ENCODE data around the gene MAP3K7CL.
"Not testable (repeated sequence)": the region's sequence is repeated elsewhere in the genome, so short reads cannot be mapped to it uniquely, and the experiment has no call there.

Gene MAP3K7CL

DNA sequence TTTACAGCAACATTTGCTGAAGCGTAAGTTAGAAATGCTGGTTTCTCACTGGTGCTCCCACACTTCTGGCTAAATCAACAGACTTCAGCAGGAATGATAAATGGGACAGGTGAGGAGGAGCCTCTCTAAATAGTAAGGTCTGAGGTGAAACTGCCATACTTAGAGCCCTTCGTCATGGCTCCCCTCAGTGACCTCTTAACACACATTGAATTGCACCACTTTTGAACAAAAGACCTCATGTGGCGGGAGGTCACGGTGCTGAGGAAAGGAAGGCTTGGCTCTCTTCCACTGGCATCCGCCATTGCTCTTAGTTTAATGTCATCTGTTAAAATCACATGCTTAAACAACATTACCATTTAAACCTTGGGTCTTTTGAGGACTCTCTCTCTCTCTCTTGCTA lies 3.4 kb downstream of the MAP3K7CL start:
- peak; percentile 18 for DNase-seq

- DNase-seq: no peak
Measured at GRCh38 chr21:29135481-29135880, 5.0 kb downstream of the MAP3K7CL start.

DNA sequence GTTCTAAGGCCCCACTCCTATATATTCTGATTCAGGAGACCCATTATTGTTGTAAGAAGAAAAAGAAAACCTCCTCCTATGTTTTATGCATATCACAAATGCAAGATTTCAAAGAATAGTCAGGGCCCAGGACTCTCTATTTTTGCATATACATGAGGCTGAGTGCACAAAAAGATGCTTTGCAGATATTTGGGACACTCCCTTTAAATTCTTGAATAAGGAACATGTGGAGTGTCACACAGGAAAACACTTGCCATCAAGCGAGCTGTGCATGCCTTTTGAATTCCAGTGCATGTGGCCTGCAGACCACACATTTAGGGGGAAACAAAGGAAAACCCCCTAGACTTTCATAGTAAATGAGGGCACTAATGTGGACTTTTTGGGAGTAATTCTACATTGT lies 5.6 kb downstream of the MAP3K7CL start:
- no peak for DNase-seq

GRCh38 chr21:29144736-29145353 lies 14.4 kb downstream of the MAP3K7CL start:
- no peak for DNase-seq

- DNase-seq: peak; percentile 90
Measured at GRCh38 chr21:29145354-29145782, 14.9 kb downstream of the MAP3K7CL start.

DNA sequence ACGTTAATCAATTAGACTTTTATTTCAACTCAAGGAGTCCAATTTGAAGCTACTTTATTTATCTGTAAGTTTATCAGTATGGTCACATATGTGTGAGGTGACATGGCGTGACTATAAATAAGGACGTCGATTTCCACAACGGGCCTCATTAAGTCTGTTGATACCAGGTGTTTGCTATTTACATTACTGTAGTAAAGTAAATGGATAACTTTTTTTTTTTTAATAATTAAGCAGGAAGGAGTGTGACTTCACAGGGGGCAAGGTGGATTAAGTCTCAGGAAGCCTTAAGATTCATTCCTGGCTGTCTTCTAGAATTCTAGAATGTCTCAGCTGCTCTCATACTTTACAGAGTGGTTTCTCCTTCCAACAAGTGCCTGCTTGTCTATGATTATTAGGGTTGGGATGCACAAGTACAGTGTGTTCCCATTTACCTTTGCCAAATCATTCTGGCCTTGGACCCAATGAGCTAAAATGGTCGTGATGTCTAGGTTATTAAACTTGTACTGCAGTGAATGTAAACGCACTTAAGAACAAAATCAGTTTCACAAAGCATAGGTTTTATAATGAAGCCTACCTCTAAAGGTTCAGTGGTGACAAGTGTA lies 15.5 kb downstream of the MAP3K7CL start:
- no peak for DNase-seq

GRCh38 chr21:29146726-29147125 lies 16.3 kb downstream of the MAP3K7CL start:
- DNase-seq: no peak

DNA sequence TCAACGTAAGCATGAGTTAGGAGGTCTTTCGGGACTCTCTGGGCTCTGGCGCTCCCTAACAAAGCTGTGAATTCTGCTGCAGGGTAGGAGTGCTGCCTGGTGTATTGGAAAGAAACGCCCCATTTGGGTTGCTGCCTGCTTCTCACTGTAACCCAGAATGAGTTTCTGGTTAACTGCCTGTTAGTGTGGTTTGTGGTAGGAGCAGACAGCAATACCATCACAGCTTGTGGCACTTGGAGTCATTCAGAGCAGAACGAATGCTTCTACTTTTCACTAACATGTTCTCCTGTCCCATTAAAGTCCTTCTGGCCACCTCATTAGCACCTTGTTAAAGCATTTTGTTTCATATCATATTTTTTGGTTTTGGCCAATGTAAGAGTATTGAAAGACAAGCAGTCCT lies 18.1 kb downstream of the MAP3K7CL start:
- DNase-seq: no peak

GRCh38 chr21:29149808-29150425 lies 19.5 kb downstream of the MAP3K7CL start:
- DNase-seq: no peak

- DNase-seq: peak; percentile 40
Measured at GRCh38 chr21:29151931-29152330, 21.5 kb downstream of the MAP3K7CL start.

GRCh38 chr21:29152916-29153315 lies 22.5 kb downstream of the MAP3K7CL start:
- no peak for DNase-seq

- DNase-seq: no peak
Measured at GRCh38 chr21:29154270-29154669, 23.8 kb downstream of the MAP3K7CL start.

DNA sequence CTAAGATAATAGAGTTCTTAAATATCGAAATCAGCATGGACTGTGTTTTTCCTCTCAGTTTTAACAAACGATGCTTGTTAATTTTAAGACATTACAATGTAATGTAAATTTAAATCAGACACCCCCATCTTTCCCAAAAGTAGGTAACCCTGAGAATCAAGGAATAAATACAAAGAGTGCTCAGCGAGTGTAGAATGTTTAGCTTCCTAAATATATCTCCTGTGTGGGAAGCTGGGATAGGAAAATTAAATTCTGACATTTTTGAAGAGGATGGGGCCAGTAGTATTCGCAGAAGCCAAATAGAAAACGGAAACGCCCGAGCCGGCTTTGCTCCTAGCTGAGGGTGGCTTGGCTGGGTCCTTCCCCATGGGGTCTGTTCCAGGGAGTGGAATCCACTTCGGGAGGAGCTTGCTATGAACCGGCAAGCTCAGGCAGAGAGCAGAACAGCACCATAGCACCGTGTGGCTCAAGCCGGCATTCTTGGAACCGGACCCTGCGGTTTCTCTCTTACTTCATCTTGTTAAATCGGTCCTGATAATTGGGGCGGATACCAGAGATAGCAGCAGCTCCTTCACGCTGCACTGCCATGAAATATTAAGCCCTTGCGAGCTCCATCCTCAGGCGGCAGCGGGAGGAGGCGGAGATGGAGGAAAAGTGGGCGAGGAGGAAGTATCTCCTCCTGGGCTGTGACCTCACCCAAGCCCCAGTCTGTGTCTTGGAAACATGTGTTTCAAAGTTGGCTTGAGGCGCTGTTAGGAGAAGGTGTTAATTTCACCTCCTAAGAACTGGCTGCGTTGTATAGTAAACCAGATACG lies 24.9 kb downstream of the MAP3K7CL start:
- DNase-seq: peak; percentile 91

DNA sequence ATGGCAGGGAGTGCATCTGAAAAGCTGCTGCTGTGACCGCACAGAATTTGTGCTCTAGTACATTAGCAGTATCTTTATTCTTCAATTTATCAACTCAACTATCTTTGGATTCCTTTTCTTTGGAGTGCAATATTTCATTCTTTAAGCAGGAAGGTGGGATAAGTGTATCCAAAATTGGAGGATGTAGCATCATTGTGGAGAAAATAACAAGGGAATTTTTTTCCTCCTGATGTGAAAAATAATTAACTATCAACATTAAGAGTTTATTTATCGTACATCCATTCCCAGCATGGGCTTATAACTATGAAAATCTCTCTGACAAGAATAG lies 25.5 kb downstream of the MAP3K7CL start:
- DNase-seq: no peak

GRCh38 chr21:29157080-29157479 lies 26.6 kb downstream of the MAP3K7CL start:
- DNase-seq: no peak

DNA sequence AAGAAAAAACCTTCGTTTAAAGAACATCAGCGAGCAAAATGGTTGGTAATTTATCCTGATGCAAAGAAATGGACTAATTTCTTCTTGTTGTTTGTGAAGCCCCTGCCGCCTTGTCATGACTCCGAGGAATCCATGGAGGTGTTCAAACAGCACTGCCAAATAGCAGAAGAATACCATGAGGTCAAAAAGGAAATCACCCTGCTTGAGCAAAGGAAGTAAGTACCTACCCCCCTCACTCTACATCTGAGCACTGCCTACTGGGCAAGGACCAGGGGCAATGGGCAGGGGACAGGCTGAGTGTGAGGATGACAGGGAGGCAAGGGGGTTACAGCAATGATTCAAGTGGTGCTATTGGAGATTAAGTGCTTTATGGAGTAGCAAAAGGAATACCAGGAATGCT lies 29.4 kb downstream of the MAP3K7CL start:
- no peak for DNase-seq

GRCh38 chr21:29162825-29163224 lies 32.4 kb downstream of the MAP3K7CL start:
- DNase-seq: peak; percentile 76

GRCh38 chr21:29163341-29164115 lies 33.1 kb downstream of the MAP3K7CL start:
- DNase-seq: no peak

DNA sequence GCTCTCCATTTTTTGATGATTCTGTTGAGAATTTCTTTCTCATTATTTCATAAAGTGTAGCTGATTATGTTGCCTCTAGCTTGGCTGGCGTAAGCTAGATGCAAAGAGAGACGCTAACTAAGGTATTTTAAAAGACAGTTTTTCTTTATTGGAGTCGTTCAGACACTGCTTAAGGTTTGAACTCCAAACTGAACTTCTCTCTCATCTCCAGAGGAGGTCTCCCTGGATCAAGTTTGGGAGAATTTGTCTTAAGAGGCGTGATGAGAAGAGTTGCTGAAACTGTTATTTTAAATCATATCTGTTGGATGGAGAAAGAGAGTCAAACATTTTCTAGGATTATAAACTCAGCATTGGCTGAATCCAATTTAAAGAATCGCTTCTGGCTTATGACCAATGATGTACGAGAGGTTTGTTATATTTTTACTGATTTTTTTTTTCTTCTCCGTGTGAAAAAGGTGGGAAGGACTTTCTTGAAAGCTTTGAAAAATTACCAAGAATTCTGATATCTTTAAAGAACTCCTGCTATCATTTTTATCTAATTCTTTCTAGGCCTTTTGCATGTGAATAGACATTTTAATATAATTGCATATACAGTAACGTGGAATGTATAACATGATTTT lies 34.0 kb downstream of the MAP3K7CL start:
- DNase-seq: peak; percentile 73

GRCh38 chr21:29166323-29166722 lies 35.9 kb downstream of the MAP3K7CL start:
- DNase-seq: no peak

DNA sequence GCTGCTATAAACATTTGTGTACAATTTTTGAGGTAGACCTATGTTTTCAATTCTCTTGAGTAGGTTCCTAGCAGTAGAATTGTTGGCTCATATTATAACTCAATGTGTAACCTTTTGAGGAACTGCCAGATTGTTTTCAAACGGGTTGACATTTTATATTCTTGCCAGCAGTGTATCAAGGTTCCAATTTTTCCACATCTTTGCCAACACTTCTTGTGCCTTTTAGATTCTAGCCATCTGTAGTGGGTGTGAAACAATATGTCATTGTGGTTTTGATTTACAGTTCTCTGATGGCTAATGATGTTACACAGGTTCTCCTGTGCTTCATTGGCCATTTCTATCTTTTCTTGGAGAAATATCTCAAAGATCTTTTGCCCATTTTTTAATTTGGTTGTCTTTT lies 36.4 kb downstream of the MAP3K7CL start:
- no peak for DNase-seq

GRCh38 chr21:29167481-29167880 lies 37.0 kb downstream of the MAP3K7CL start:
- not testable (repeated sequence) for DNase-seq
